H1 (cell line): Measurements from ENCODE around the gene FAM53A. TPM values are rescaled to one million over a fixed set of nuclear protein-coding genes. Genes with fewer than 3 reads are reported as not detected.

ENCODE experiments used
- CTCF ChIA-PET: fragments of 300-600 bp; sonication (Branson Sonifier 250); formaldehyde crosslinking; loops from one replicate; lab custom pipeline; 2021; ENCODE audit not compliant: partially characterized antibody; lab: Charles Lee
- POLR2A ChIA-PET: fragments of 300-600 bp; sonication (Branson Sonifier 250); formaldehyde crosslinking; loops from one replicate; lab custom pipeline; 2021; ENCODE audit warnings: inconsistent platforms; ENCODE audit not compliant: partially characterized antibody; lab: Charles Lee
- DNase-seq, 2 experiments: peaks; one replicate each; pipeline versions ENCODE4 v3.0.0 to v3.0.0-alpha.2; 2010 to 2022; ENCODE audit warnings: low spot score in 2 of 2, low read depth in 1 of 2, mixed read lengths in 1 of 2
- FAIRE-seq: peaks from 2 replicates; lab custom pipeline; 2011; peaks lifted over from hg19 to GRCh38; lab: Jason Lieb, UNC
- H2AFZ ChIP-seq: 2 replicates; pipeline ENCODE4 v1.8.1; 2012; ENCODE audit warnings: low read length, inconsistent platforms
- H2AK5ac ChIP-seq: 2 replicates; pipeline ENCODE4 v1.6.1; 2013; ENCODE audit warnings: low read depth, low read length
- H2BK120ac ChIP-seq: replicated peaks from 2 replicates; pipeline ENCODE3; 2013; ENCODE audit warnings: low read depth, low read length, inconsistent platforms
- H2BK12ac ChIP-seq: 2 replicates; pipeline ENCODE4 v1.6.1; 2013; ENCODE audit warnings: low read depth, low read length
- H2BK15ac ChIP-seq: 2 replicates; pipeline ENCODE4 v1.6.1; 2013; ENCODE audit warnings: low read length
- H2BK20ac ChIP-seq: 2 replicates; pipeline ENCODE4 v1.6.1; 2013; ENCODE audit warnings: low read length
- H2BK5ac ChIP-seq: 2 replicates; pipeline ENCODE4 v1.6.1; 2013; ENCODE audit warnings: low read depth, low read length
- H3K14ac ChIP-seq: 2 replicates; pipeline ENCODE4 v1.6.1; 2013; ENCODE audit warnings: inconsistent platforms; ENCODE audit not compliant: insufficient read length
- H3K18ac ChIP-seq: 2 replicates; pipeline ENCODE4 v1.6.1; 2013; ENCODE audit warnings: low read length; ENCODE audit errors: extremely low read depth
- H3K23ac ChIP-seq: 2 replicates; pipeline ENCODE4 v1.6.1; 2013; ENCODE audit warnings: inconsistent platforms; ENCODE audit not compliant: insufficient read length
- H3K23me2 ChIP-seq: 2 replicates; pipeline ENCODE4 v1.6.1; 2013; ENCODE audit warnings: low read depth, low read length
- H3K27ac ChIP-seq: 2 replicates; pipeline ENCODE4 v1.6.1; 2011; ENCODE audit warnings: low read depth, low read length, inconsistent platforms
- H3K27me3 ChIP-seq, 4 experiments: replicated peaks in 1 of 4; 1 replicate in 1 of 4; 2 replicates in 3 of 4; pipeline versions ENCODE4 v1.6.1 to v1.8.1; 2011 to 2013; ENCODE audit warnings: low read length in 3 of 4, mild to moderate bottlenecking in 3 of 4, inconsistent platforms in 2 of 4, mixed read lengths in 2 of 4, moderate library complexity in 1 of 4; ENCODE audit not compliant: control insufficient read depth in 3 of 4, insufficient read depth in 3 of 4; ENCODE audit errors: extremely low read depth in 1 of 4
- H3K36me3 ChIP-seq, 4 experiments: 2 replicates each; pipeline versions ENCODE4 v1.6.1 to v1.8.1; 2011 to 2013; ENCODE audit warnings: mild to moderate bottlenecking in 4 of 4, low read length in 3 of 4, moderate library complexity in 2 of 4, control low read depth in 1 of 4, inconsistent platforms in 1 of 4; ENCODE audit not compliant: insufficient read depth in 4 of 4, control insufficient read depth in 2 of 4
- H3K4ac ChIP-seq: replicated peaks from 2 replicates; pipeline ENCODE3; 2013; ENCODE audit warnings: low read length, low read depth, mixed read lengths, inconsistent platforms; ENCODE audit not compliant: insufficient read length
- H3K4me1 ChIP-seq, 4 experiments: replicated peaks in 1 of 4; 1 replicate in 1 of 4; 2 replicates in 3 of 4; pipeline versions ENCODE4 v1.6.1 to v1.8.1; 2011 to 2013; ENCODE audit warnings: low read length in 3 of 4, inconsistent platforms in 2 of 4, mixed read lengths in 1 of 4; ENCODE audit not compliant: insufficient read depth in 4 of 4, control insufficient read depth in 3 of 4
- H3K4me2 ChIP-seq, 2 experiments: 2 replicates each; pipeline versions ENCODE4 v1.6.1 to v1.8.1; 2011 to 2013; ENCODE audit warnings: low read depth in 2 of 2, low read length in 2 of 2, control low read depth in 1 of 2, inconsistent platforms in 1 of 2, mild to moderate bottlenecking in 1 of 2; ENCODE audit not compliant: insufficient read depth in 1 of 2
- H3K4me3 ChIP-seq, 4 experiments: fragments of 200-600, 300-600 bp in 1 of 4; sonication (generic), shearing (Covaris generic), sonication (Bioruptor Twin) in 1 of 4; 2 replicates each; pipeline versions ENCODE4 v1.5.1 to v1.8.1; 2011 to 2016; ENCODE audit warnings: low read length in 4 of 4, low read depth in 3 of 4, control low read depth in 2 of 4, inconsistent platforms in 2 of 4, mild to moderate bottlenecking in 2 of 4, mixed read lengths in 1 of 4, moderate library complexity in 1 of 4; ENCODE audit not compliant: insufficient read depth in 2 of 4; ENCODE audit errors: extremely low read depth in 1 of 4
- H3K56ac ChIP-seq: replicated peaks from 2 replicates; pipeline ENCODE3; 2013; ENCODE audit warnings: low read depth, mild to moderate bottlenecking, mixed read lengths, low read length, inconsistent platforms; ENCODE audit not compliant: insufficient read length
- H3K79me1 ChIP-seq: 2 replicates; pipeline ENCODE4 v1.6.1; 2013; ENCODE audit warnings: low read depth, low read length, control low read depth
- H3K79me2 ChIP-seq, 2 experiments: 2 replicates each; pipeline versions ENCODE4 v1.6.1 to v1.8.1; 2012 to 2013; ENCODE audit warnings: low read length in 2 of 2, mild to moderate bottlenecking in 2 of 2, inconsistent platforms in 1 of 2; ENCODE audit not compliant: insufficient read depth in 2 of 2, control insufficient read depth in 1 of 2
- H3K9ac ChIP-seq, 4 experiments: replicated peaks in 1 of 4; 1 replicate in 1 of 4; 2 replicates in 3 of 4; pipeline versions ENCODE4 v1.6.1 to v1.8.1; 2011 to 2013; ENCODE audit warnings: low read depth in 3 of 4, low read length in 3 of 4, control low read depth in 2 of 4, mild to moderate bottlenecking in 2 of 4, moderate library complexity in 2 of 4, inconsistent platforms in 1 of 4; ENCODE audit errors: extremely low read depth in 1 of 4
- H3K9me3 ChIP-seq, 2 experiments: 2 replicates each; pipeline versions ENCODE4 v1.6.1 to v1.8.1; 2012 to 2013; ENCODE audit warnings: mild to moderate bottlenecking in 2 of 2, moderate library complexity in 2 of 2, control low read depth in 1 of 2, inconsistent platforms in 1 of 2, low read depth in 1 of 2, low read length in 1 of 2, mixed read lengths in 1 of 2; ENCODE audit not compliant: insufficient read depth in 2 of 2
- H4K20me1 ChIP-seq, 2 experiments: replicated peaks in 1 of 2; 2 replicates each; pipeline versions ENCODE3 to v1.8.1; 2011 to 2013; ENCODE audit warnings: inconsistent platforms in 2 of 2, low read length in 2 of 2, mild to moderate bottlenecking in 1 of 2; ENCODE audit not compliant: insufficient read depth in 2 of 2, control insufficient read depth in 1 of 2
- H4K5ac ChIP-seq: 2 replicates; pipeline ENCODE4 v1.6.1; 2013; ENCODE audit warnings: low read length, low read depth, mixed read lengths, inconsistent platforms; ENCODE audit not compliant: insufficient read length
- H4K8ac ChIP-seq: 2 replicates; pipeline ENCODE4 v1.8.0; 2013; ENCODE audit warnings: mild to moderate bottlenecking, moderate library complexity, low read length, inconsistent platforms; ENCODE audit not compliant: insufficient read depth; ENCODE audit errors: extremely low read depth
- H4K91ac ChIP-seq: replicated peaks from 2 replicates; pipeline ENCODE3; 2013; ENCODE audit warnings: low read length, mixed read lengths, inconsistent platforms; ENCODE audit not compliant: insufficient read length
- WGBS, 2 experiments: shearing (Covaris generic) in 1 of 2; methylation state at CpG; one replicate each; pipeline versions ENCODE4 v1.1.6 to v1.1.7; 2013 to 2015; ENCODE audit warnings: low lambda C conversion rate in 2 of 2, mixed read lengths in 2 of 2, inconsistent platforms in 1 of 2, low coverage in 1 of 2, missing lambda C conversion rate in 1 of 2; ENCODE audit not compliant: insufficient replicate concordance in 2 of 2, insufficient coverage in 1 of 2, insufficient read length in 1 of 2; ENCODE audit errors: extremely low coverage in 1 of 2, missing lambda C conversion rate in 1 of 2; 5-methylcytosine and 5-hydroxymethylcytosine counted together
- polyA plus RNA-seq, 7 experiments: library from polyadenylated mRNA; depleted of rRNA in 3 of 7; stranded (reverse) in 5 of 7; unstranded in 2 of 7; fragments of >200 nt in 5 of 7; fragments of 200-250 nt in 2 of 7; gene quantifications; 1 replicate in 5 of 7; 2 replicates in 1 of 7; 4 replicates in 1 of 7; pipeline versions ENCODE4 v1.2.1 to v1.2.3, GENCODE V29; 2011 to 2013; ENCODE audit warnings: missing spikeins in 2 of 7, mixed read lengths in 2 of 7
- total RNA-seq: library from RNA; stranded (reverse); fragmentation: NEBNext Ultra II Directional; extraction: Animal tissue kit (Norgen Biotek cat#: 25700); gene quantifications from 2 replicates; pipeline ENCODE4 v1.2.1, GENCODE V29; 2021

Gene FAM53A
- total and polyA plus RNA-seq, 2 of the 8 experiments (the other 6 are each of a cell fraction or from before 2014, with no cell fraction given) = 1.9 to 2.0 TPM

DNA sequence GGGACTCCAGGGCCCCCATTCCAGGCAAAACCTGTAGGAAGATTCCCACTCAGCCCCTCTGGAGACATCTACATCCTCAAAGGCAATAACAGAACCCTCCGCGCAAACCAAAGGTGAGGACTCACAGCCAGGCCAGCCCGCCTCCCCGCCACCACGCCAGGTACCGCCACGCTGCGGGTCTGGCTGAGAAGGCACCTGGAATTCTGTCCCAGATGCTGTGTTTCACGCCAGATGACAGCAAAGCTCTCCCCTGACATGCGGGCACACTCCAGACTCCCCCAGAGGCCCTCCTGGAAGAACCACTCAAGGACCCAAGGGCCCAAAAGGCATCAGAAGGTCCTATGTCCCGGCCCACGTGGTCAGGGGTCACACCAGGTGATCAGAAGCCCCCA, 59.6 kb downstream of the FAM53A start:
- H3K27me3 ChIP-seq = no peaks in the 10 kb centered on the region
- H3K4me2 ChIP-seq = no peak overlapping the region
- DNase-seq = no peak
- H2BK15ac ChIP-seq = no peak overlapping the region
- peaks cover 0 to 27% of the 10 kb centered on the region in 2 experiments; a peak in 2 of 4 replicates for H3K9me3 ChIP-seq
- no peak for FAIRE-seq
- H3K9ac ChIP-seq = no peak overlapping the region
- no peak overlapping the region for H3K4ac ChIP-seq
- ChIA-PET CTCF (no interaction called here), POLR2A (no interaction called here)
- H2BK5ac ChIP-seq = no peak overlapping the region
- H3K23me2 ChIP-seq = no peaks in the 10 kb centered on the region; the same call in 1 of the 2 replicates
- WGBS, 2 experiments = 95% methylated on average over 12 of the region's 12 CpGs; no CpG with 5 or more reads in 1 of the 2 experiments
- H3K4me1 ChIP-seq = no peaks in the 10 kb centered on the region
- H2AK5ac ChIP-seq = no peak overlapping the region
- H4K20me1 ChIP-seq = no peaks in the 10 kb centered on the region
- H2AFZ ChIP-seq = no peak overlapping the region
- no peak overlapping the region for H2BK12ac ChIP-seq
- H4K5ac ChIP-seq = no peak overlapping the region
- no peak overlapping the region for H4K8ac ChIP-seq
- no peak overlapping the region for H3K18ac ChIP-seq
- H3K79me1 ChIP-seq = no peaks in the 10 kb centered on the region
- no peak overlapping the region for H2BK20ac ChIP-seq
- no peak overlapping the region for H3K4me3 ChIP-seq
- H2BK120ac ChIP-seq = no peak overlapping the region
- no peak overlapping the region for H3K14ac ChIP-seq
- no peaks in the 10 kb centered on the region for H3K79me2 ChIP-seq
- H3K36me3 ChIP-seq = no peaks in the 10 kb centered on the region
- H4K91ac ChIP-seq = no peak overlapping the region
- H3K23ac ChIP-seq = no peak overlapping the region
- no peak overlapping the region for H3K56ac ChIP-seq
- no peak overlapping the region for H3K27ac ChIP-seq
